Neural cell (in vitro differentiated cells): ENCODE measurements around the gene DDHD1. TPM values are rescaled to one million over a fixed set of nuclear protein-coding genes. Genes with fewer than 3 reads are reported as not detected.

Source experiments
- H2AFZ ChIP-seq: fragments of 200-600, 300-800 bp; sonication (generic), shearing (Covaris generic); 2 replicates; pipeline ENCODE4 v1.6.0; 2014; ENCODE audit warnings: low read depth, mild to moderate bottlenecking, antibody characterized with exemption, low read length, moderate library complexity
- H3F3A ChIP-seq: fragments of 200-600 bp; shearing (Covaris generic); 2 replicates; pipeline ENCODE4 v1.6.1; 2016; ENCODE audit warnings: mild to moderate bottlenecking, moderate library complexity, mixed read lengths, antibody characterized with exemption, low read length; ENCODE audit not compliant: insufficient read depth, poor library complexity, severe bottlenecking
- H3K27ac ChIP-seq: fragments of 200-600, 300-800 bp; sonication (generic), shearing (Covaris generic); 2 replicates; pipeline ENCODE4 v1.5.1; 2014; ENCODE audit warnings: mild to moderate bottlenecking, low read length, moderate library complexity
- H3K27me3 ChIP-seq: fragments of 300-800, 200-600 bp; sonication (generic), shearing (Covaris generic); 2 replicates; pipeline ENCODE4 v1.6.0; 2014; ENCODE audit warnings: mild to moderate bottlenecking, low read depth, low read length, moderate library complexity; ENCODE audit not compliant: insufficient read depth
- H3K36me3 ChIP-seq: fragments of 300-800, 200-600 bp; sonication (generic), shearing (Covaris generic); 2 replicates; pipeline ENCODE4 v1.5.1; 2014; ENCODE audit warnings: mild to moderate bottlenecking, antibody characterized with exemption, low read length, moderate library complexity; ENCODE audit not compliant: insufficient read depth
- H3K4me2 ChIP-seq: fragments of 300-800, 200-600 bp; sonication (generic), shearing (Covaris generic); 2 replicates; pipeline ENCODE4 v1.6.0; 2014; ENCODE audit warnings: mild to moderate bottlenecking, low read length
- H3K4me3 ChIP-seq: fragments of 300-800, 200-600 bp; sonication (generic), shearing (Covaris generic); 2 replicates; pipeline ENCODE4 v1.5.1; 2014; ENCODE audit warnings: mild to moderate bottlenecking, low read length, moderate library complexity
- H3K79me2 ChIP-seq: fragments of 200-600 bp; shearing (Covaris generic); replicated peaks from 2 replicates; pipeline ENCODE4 v1.6.0; 2014; ENCODE audit warnings: mild to moderate bottlenecking, low read length, moderate library complexity; ENCODE audit not compliant: insufficient read depth
- H3K9ac ChIP-seq: fragments of 300-800, 200-600 bp; sonication (generic), shearing (Covaris generic); 2 replicates; pipeline ENCODE4 v1.6.1; 2016; ENCODE audit warnings: mild to moderate bottlenecking, low read length, mixed read lengths
- H3K9me2 ChIP-seq: fragments of 200-600 bp; shearing (Covaris generic); 2 replicates; pipeline ENCODE4 v1.6.1; 2016; ENCODE audit warnings: mild to moderate bottlenecking, low read length, mixed read lengths; ENCODE audit not compliant: insufficient read depth
- H3K9me3 ChIP-seq: fragments of 200-600, 300-800 bp; sonication (generic), shearing (Covaris generic); 2 replicates; pipeline ENCODE4 v1.6.1; 2016; ENCODE audit warnings: mild to moderate bottlenecking, mixed run types, low read length, moderate library complexity, mixed read lengths
- H4K20me1 ChIP-seq: fragments of 200-600 bp; shearing (Covaris generic); 2 replicates; pipeline ENCODE4 v1.6.1; 2016; ENCODE audit warnings: mild to moderate bottlenecking, mixed run types; ENCODE audit not compliant: insufficient read depth
- EP300 ChIP-seq: fragments of 450-650 bp; conservative IDR thresholded peaks from 2 replicates; pipeline ENCODE4 v1.6.1; 2014; ENCODE audit warnings: antibody characterized with exemption, mild to moderate bottlenecking, moderate library complexity; ENCODE audit not compliant: poor library complexity, severe bottlenecking
- EZH2 ChIP-seq: fragments of 200-600, 300-800 bp; shearing (Covaris generic), sonication (generic); IDR thresholded peaks from 2 replicates; pipeline ENCODE4 v1.6.1; 2014; ENCODE audit warnings: antibody characterized with exemption, low read length, borderline replicate concordance, mild to moderate bottlenecking; ENCODE audit not compliant: insufficient read depth, poor library complexity, severe bottlenecking
- MXI1 ChIP-seq: fragments of 450-650 bp; conservative IDR thresholded peaks from 2 replicates; pipeline ENCODE4 v1.6.1; 2014; ENCODE audit warnings: antibody characterized with exemption, mild to moderate bottlenecking; ENCODE audit not compliant: poor library complexity, severe bottlenecking
- POLR2AphosphoS5 ChIP-seq: IDR thresholded peaks from 2 replicates; pipeline ENCODE4 v1.6.1; 2012
- RAD21 ChIP-seq: fragments of 450-650 bp; conservative IDR thresholded peaks from 2 replicates; pipeline ENCODE4 v1.6.1; 2014; ENCODE audit warnings: antibody characterized with exemption, mild to moderate bottlenecking, moderate library complexity
- SMC3 ChIP-seq: fragments of 450-650 bp; conservative IDR thresholded peaks from 2 replicates; pipeline ENCODE4 v1.6.1; 2014; ENCODE audit warnings: antibody characterized with exemption, mild to moderate bottlenecking, moderate library complexity; ENCODE audit not compliant: poor library complexity
- TAF1 ChIP-seq: IDR thresholded peaks from 2 replicates; pipeline ENCODE4 v1.6.1; 2012; ENCODE audit warnings: low read depth
- polyA plus RNA-seq: library from polyadenylated mRNA; depleted of rRNA; stranded (reverse); fragments of >200 nt; gene quantifications from 2 replicates; pipeline ENCODE4 v1.2.3, GENCODE V29; 2014
- TF ChIP-seq, protein P1 (sequence below): fragments of 450-650 bp; IDR thresholded peaks from 2 replicates; pipeline ENCODE4 v1.5.1; 2014; ENCODE audit warnings: antibody characterized with exemption, mild to moderate bottlenecking, moderate library complexity; ENCODE audit not compliant: poor library complexity, severe bottlenecking
- TF ChIP-seq, protein P2 (sequence below): IDR thresholded peaks from 2 replicates; pipeline ENCODE4 v1.6.1; 2012; ENCODE audit warnings: borderline replicate concordance

Gene DDHD1
- polyA plus RNA-seq, 1 donor from 2014 or later: 13.9 TPM

GRCh38 chr14:53037016-53037415, 116.1 kb downstream of the DDHD1 start:
- Histone ChIP-seq H3K27ac (no peak overlapping the region), H3F3A (no peaks in the 10 kb centered on the region), H4K20me1 (no peaks in the 10 kb centered on the region), H2AFZ (no peak overlapping the region), H3K9ac (no peak overlapping the region), H3K9me2 (no peaks in the 10 kb centered on the region), H3K4me2 (no peak overlapping the region), H3K79me2 (no peaks in the 10 kb centered on the region), H3K36me3 (peaks cover 12% of the 10 kb centered on the region), H3K27me3 (no peaks in the 10 kb centered on the region), H3K9me3 (no peaks in the 10 kb centered on the region), H3K4me3 (no peak overlapping the region)
- no peak for TF ChIP-seq RAD21
- TF ChIP-seq, protein P1, sequence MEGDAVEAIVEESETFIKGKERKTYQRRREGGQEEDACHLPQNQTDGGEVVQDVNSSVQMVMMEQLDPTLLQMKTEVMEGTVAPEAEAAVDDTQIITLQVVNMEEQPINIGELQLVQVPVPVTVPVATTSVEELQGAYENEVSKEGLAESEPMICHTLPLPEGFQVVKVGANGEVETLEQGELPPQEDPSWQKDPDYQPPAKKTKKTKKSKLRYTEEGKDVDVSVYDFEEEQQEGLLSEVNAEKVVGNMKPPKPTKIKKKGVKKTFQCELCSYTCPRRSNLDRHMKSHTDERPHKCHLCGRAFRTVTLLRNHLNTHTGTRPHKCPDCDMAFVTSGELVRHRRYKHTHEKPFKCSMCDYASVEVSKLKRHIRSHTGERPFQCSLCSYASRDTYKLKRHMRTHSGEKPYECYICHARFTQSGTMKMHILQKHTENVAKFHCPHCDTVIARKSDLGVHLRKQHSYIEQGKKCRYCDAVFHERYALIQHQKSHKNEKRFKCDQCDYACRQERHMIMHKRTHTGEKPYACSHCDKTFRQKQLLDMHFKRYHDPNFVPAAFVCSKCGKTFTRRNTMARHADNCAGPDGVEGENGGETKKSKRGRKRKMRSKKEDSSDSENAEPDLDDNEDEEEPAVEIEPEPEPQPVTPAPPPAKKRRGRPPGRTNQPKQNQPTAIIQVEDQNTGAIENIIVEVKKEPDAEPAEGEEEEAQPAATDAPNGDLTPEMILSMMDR: no peak
- TF ChIP-seq SMC3: no peak
- TF ChIP-seq EZH2: no peak
- no peak for TF ChIP-seq TAF1
- no peak for TF ChIP-seq MXI1
- TF ChIP-seq, protein P2, sequence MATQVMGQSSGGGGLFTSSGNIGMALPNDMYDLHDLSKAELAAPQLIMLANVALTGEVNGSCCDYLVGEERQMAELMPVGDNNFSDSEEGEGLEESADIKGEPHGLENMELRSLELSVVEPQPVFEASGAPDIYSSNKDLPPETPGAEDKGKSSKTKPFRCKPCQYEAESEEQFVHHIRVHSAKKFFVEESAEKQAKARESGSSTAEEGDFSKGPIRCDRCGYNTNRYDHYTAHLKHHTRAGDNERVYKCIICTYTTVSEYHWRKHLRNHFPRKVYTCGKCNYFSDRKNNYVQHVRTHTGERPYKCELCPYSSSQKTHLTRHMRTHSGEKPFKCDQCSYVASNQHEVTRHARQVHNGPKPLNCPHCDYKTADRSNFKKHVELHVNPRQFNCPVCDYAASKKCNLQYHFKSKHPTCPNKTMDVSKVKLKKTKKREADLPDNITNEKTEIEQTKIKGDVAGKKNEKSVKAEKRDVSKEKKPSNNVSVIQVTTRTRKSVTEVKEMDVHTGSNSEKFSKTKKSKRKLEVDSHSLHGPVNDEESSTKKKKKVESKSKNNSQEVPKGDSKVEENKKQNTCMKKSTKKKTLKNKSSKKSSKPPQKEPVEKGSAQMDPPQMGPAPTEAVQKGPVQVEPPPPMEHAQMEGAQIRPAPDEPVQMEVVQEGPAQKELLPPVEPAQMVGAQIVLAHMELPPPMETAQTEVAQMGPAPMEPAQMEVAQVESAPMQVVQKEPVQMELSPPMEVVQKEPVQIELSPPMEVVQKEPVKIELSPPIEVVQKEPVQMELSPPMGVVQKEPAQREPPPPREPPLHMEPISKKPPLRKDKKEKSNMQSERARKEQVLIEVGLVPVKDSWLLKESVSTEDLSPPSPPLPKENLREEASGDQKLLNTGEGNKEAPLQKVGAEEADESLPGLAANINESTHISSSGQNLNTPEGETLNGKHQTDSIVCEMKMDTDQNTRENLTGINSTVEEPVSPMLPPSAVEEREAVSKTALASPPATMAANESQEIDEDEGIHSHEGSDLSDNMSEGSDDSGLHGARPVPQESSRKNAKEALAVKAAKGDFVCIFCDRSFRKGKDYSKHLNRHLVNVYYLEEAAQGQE: no peak

DNA sequence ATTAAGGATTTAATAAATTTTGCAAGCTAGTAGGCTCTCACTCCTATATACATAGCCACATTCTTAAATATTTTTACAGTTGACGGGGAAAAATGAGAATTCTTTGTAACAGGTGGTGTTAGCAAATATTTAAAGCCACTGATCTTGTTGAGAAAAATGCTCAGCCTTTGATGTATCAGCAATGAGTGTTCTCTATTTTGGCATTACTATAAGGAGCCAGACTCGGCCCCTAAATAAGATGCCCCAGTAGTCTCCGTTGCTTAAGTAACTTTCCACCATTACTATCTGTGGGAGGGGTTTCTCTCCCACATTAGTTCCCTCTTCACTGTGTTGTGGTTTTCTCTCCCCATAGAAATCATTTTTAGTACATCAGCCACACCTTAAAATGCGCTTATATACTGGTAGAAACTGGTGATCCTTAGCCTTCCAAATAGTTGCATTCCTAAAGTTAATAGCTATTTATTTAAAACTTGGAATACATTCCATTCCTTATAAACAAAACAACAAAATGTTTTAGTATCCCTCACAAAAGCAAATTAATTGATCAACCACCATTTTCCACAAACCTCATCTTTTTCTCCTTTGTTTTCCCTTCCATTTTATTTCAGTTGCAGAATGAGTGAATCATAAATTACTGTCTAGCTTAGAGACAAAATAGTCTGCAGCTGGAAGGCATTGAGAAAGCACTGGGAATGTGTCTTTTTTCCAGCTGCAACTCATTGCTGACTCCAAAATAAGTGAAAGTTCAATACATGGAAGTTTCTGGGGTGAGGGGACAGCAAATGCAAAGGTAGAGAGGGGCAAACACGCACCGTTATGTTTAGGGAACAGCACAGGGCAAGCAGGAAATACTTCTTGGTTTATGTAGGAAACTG, 117.5 kb downstream of the DDHD1 start:
- Histone ChIP-seq H3K4me2 (no peak overlapping the region), H4K20me1 (no peaks in the 10 kb centered on the region), H3K9ac (no peak overlapping the region), H3K27ac (no peak overlapping the region), H3K4me3 (no peak overlapping the region), H3K9me2 (no peaks in the 10 kb centered on the region), H2AFZ (no peak overlapping the region), H3K79me2 (no peaks in the 10 kb centered on the region), H3K27me3 (no peaks in the 10 kb centered on the region), H3F3A (no peaks in the 10 kb centered on the region), H3K9me3 (no peaks in the 10 kb centered on the region), H3K36me3 (peaks cover 12% of the 10 kb centered on the region)
- TF ChIP-seq, protein P2: no peak
- no peak for TF ChIP-seq RAD21
- TF ChIP-seq POLR2AphosphoS5: no peak
- no peak for TF ChIP-seq SMC3
- TF ChIP-seq TAF1: no peak
- no peak for TF ChIP-seq EP300
- no peak for TF ChIP-seq MXI1
